ENCODE results near the gene GNAI3.

DNA sequence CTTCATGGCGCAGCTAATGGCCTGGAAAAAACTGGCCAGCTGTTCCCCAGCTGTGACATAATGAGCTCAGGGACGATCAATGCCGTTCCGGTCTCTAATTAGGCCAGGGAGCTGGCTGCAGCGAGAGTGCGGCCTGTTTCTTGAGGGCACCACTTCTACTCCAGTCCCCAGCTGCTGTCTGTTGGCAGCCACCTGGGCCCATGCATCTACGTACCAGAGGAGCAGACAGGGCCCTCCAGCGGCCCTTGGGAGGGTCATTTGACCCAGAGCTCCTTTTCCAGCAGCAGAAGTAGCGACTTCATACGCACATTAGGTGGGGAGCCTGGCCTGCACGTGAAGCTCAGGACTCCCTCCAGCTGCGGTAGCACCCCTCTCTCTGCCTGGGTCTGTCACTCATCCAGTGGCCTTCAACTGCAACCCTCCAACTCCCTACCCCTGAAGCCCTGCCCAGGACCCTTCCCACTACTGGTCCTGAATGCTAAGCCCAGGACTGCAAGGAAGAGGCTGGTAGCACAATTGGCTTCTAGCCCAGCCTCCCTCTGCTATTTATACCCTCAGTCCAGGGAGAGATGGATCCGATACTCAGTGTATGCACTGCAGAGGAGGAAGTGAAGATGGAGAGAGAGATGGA is 17.8 kb upstream of the GNAI3 start:
- no peak for TF ChIP-seq EZH2 (IDR thresholded peaks at IDR 0.05; ENCODE audit: borderline replicate concordance, low read length)
- TF ChIP-seq, protein P1, sequence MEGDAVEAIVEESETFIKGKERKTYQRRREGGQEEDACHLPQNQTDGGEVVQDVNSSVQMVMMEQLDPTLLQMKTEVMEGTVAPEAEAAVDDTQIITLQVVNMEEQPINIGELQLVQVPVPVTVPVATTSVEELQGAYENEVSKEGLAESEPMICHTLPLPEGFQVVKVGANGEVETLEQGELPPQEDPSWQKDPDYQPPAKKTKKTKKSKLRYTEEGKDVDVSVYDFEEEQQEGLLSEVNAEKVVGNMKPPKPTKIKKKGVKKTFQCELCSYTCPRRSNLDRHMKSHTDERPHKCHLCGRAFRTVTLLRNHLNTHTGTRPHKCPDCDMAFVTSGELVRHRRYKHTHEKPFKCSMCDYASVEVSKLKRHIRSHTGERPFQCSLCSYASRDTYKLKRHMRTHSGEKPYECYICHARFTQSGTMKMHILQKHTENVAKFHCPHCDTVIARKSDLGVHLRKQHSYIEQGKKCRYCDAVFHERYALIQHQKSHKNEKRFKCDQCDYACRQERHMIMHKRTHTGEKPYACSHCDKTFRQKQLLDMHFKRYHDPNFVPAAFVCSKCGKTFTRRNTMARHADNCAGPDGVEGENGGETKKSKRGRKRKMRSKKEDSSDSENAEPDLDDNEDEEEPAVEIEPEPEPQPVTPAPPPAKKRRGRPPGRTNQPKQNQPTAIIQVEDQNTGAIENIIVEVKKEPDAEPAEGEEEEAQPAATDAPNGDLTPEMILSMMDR (IDR thresholded peaks at IDR 0.05; ENCODE audit: low read length): no peak
